Activated CD8-positive, alpha-beta memory T cell treated with anti-CD3 and anti-CD28 coated beads, Interleukin-2, amount 10 ng/mL, durations not matched to agents 7 days and 5 days (primary cell): Measurements from ENCODE around the gene VAC14. TPM values are rescaled to one million over a fixed set of nuclear protein-coding genes. Genes with fewer than 3 reads are reported as not detected.
A peak's percentile ranks its signal among the peaks of the same experiment; 100 is the strongest.

Experiments
- ATAC-seq: fragments of 150-1000 bp; cut with Tn5 transposase; one replicate; pipeline ENCODE4 v1.10.0; 2021; ENCODE audit warnings: moderate library complexity
- CTCF ChIA-PET: fragments of 350-600 bp; sonication (Branson Sonifier 250); formaldehyde crosslinking; loops from one replicate; lab custom pipeline; 2021; ENCODE audit warnings: antibody characterized with exemption; lab: Charles Lee
- DNase-seq: peaks from one replicate; pipeline ENCODE4 v3.0.0-alpha.2; 2020
- H3K27ac Mint-ChIP-seq: one replicate; pipeline ENCODE4 v1.8.0; 2021; ENCODE audit warnings: mild to moderate bottlenecking, mixed read lengths
- H3K27me3 Mint-ChIP-seq: one replicate; pipeline ENCODE4 v1.8.0; 2021; ENCODE audit warnings: mixed read lengths
- H3K36me3 Mint-ChIP-seq: one replicate; pipeline ENCODE4 v1.8.0; 2021; ENCODE audit warnings: mild to moderate bottlenecking, mixed read lengths
- H3K4me1 Mint-ChIP-seq: one replicate; pipeline ENCODE4 v1.8.0; 2021; ENCODE audit warnings: mixed read lengths
- H3K4me3 Mint-ChIP-seq: one replicate; pipeline ENCODE4 v1.8.0; 2021; ENCODE audit warnings: mild to moderate bottlenecking, moderate library complexity, mixed read lengths
- H3K9me3 Mint-ChIP-seq: one replicate; pipeline ENCODE4 v1.8.0; 2022; ENCODE audit warnings: low read depth, mixed read lengths
- total RNA-seq, 2 experiments: library from RNA; stranded (reverse); gene quantifications; one replicate each; pipeline ENCODE4 v1.2.3, GENCODE V29; 2021

Gene VAC14
- total RNA-seq, 2 experiments from 2014 or later, result 36.2 to 38.6 TPM

- Mint-ChIP-seq H3K4me3 (no peak overlapping the region), H3K4me1 (peaks cover 28% of the 10 kb centered on the region), H3K27ac (peak overlapping the region; percentile 74), H3K9me3 (no peaks in the 10 kb centered on the region), H3K27me3 (no peaks in the 10 kb centered on the region), H3K36me3 (no peaks in the 10 kb centered on the region)
- peak; percentile 70 for DNase-seq
- peak; percentile 38 for ATAC-seq
- CTCF ChIA-PET, result interaction anchor here (1.4 to 2.7 kb wide), 2 partner anchors 18 to 74 kb away, joined by 6 to 23 read pairs; no protein-coding TSS in a partner anchor
Measured at GRCh38 chr16:70696952-70697593, 103.9 kb downstream of the VAC14 start.

GRCh38 chr16:70696355-70696754 is 104.6 kb downstream of the VAC14 start:
- Mint-ChIP-seq H3K4me3 (no peak overlapping the region), H3K36me3 (no peaks in the 10 kb centered on the region), H3K27me3 (no peaks in the 10 kb centered on the region), H3K9me3 (no peaks in the 10 kb centered on the region), H3K4me1 (peaks cover 28% of the 10 kb centered on the region), H3K27ac (peak overlapping the region; percentile 74)
- CTCF ChIA-PET, result interaction anchor here (1.4 to 2.7 kb wide), 4 partner anchors 17 to 75 kb away, joined by 4 to 23 read pairs (median 10); no protein-coding TSS in a partner anchor
- no peak for DNase-seq
- no peak for ATAC-seq

DNA sequence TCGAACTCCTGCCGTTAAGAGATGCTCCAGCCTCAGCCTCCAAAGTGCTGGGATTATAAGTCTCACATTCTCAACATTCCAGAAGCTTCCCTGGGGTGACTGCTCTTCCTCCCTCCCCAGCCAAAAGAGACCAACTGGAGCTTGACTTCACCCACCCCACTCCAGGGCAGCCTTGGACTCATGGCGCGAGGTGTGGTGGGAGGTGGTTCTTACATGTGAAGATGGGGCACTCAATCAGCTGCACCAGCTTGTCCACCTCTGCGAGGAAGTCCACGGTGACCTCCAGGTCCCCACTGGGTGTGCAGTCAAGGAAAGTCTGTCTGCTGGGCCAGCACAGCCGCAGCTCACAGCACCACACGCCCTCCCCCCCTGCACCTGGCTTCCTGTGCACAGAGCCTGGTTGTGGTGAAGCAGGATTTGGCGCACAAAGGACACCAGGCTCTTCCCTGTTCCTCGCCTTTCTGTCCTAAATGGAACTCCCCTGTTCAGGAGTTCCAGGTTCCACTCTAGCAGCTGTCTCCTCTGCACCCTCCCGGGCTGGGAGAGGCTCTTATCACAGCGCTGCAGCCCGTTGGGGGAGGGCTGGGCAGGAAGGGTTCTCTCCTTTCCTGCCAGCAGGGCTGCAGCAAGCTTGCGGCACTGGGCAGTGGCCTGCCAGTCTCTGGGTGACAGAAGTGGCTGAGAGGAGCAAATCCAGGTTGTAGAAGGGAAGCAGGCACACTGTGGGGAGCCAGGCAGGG is 105.5 kb downstream of the VAC14 start:
- Mint-ChIP-seq H3K4me3 (no peak overlapping the region), H3K36me3 (no peaks in the 10 kb centered on the region), H3K27ac (peak overlapping the region; percentile 72), H3K4me1 (peaks cover 28% of the 10 kb centered on the region), H3K9me3 (no peaks in the 10 kb centered on the region), H3K27me3 (no peaks in the 10 kb centered on the region)
- CTCF ChIA-PET, result interaction anchor here (1.1 to 2.7 kb wide), 6 partner anchors 13 to 76 kb away, joined by 3 to 23 read pairs (median 6); no protein-coding TSS in a partner anchor
- ATAC-seq, result peak; percentile 70
- peak; percentile 71 for DNase-seq

DNA sequence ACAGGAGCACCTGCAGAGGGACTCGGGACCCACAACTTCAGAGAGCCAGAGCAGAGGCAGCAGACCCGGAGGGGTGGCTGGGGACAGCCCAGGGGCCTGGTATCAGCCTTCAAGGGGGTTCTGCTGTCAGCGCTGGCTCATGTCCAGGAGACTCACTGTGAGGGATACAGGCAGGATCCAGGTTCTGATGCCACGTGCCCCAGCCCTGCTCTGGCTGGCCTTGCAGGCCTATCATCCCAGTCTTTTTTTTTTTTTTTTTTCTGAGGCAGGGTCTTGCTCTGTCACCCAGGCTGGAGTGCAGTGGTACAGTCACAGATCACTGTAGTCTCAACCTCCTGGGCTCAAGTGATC is 106.1 kb downstream of the VAC14 start:
- no peak overlapping the region for H3K27ac Mint-ChIP-seq
- no peaks in the 10 kb centered on the region for H3K9me3 Mint-ChIP-seq
- no peak for ATAC-seq
- CTCF ChIA-PET, result interaction anchor here (1.1 to 2.7 kb wide), 5 partner anchors 12 to 76 kb away, joined by 3 to 23 read pairs (median 6); no protein-coding TSS in a partner anchor
- no peak overlapping the region for H3K4me3 Mint-ChIP-seq
- H3K27me3 Mint-ChIP-seq, result no peaks in the 10 kb centered on the region
- peaks cover 28% of the 10 kb centered on the region for H3K4me1 Mint-ChIP-seq
- no peaks in the 10 kb centered on the region for H3K36me3 Mint-ChIP-seq
- no peak for DNase-seq

DNA sequence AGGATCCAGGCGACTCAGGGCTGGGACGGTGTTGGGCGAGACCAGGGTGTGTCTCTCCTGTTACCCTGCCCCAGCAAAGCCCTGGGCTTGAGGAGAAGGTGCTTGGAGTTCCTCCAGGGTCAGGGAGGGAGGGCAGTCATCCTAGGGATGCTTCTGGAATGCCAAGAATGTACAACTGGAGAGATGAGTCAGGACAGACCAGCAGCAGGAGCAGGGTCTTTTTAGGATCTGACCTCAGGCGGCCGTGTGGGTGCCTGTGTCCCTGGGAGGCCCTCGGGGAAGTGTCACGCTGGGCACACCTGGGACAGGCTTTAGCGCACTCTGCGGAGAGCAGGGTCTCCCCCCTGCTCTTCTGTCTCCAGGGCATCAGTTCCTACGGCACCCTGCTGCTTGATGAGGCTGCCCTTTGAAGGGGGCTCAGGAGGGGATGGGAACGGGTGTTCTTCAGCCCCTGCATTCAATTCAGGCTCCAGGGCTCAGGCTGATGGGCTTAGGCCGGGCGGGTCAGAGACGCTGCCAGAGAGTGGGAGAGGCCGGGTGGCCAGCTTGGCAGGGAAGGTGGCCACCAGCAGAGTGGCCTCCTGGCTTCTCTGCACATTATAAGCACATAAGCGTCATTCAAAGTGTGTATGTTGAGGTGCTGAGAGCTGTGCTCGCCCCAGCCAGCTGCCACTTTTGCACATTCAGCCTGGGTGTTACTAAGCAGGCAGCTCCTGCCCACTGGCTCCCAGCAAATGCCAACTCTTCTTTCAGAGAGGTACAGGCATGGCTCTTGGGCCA is 106.7 kb downstream of the VAC14 start:
- no peak overlapping the region for H3K27ac Mint-ChIP-seq
- H3K4me1 Mint-ChIP-seq, result peaks cover 28% of the 10 kb centered on the region
- no peak for ATAC-seq
- H3K27me3 Mint-ChIP-seq, result no peaks in the 10 kb centered on the region
- H3K9me3 Mint-ChIP-seq, result no peaks in the 10 kb centered on the region
- no peak overlapping the region for H3K4me3 Mint-ChIP-seq
- no peaks in the 10 kb centered on the region for H3K36me3 Mint-ChIP-seq
- CTCF ChIA-PET, result no interaction called here
- no peak for DNase-seq

- DNase-seq, result no peak
- Mint-ChIP-seq H3K27me3 (no peaks in the 10 kb centered on the region), H3K36me3 (no peaks in the 10 kb centered on the region), H3K4me1 (peaks cover 27% of the 10 kb centered on the region), H3K4me3 (no peak overlapping the region), H3K27ac (no peak overlapping the region), H3K9me3 (no peaks in the 10 kb centered on the region)
- CTCF ChIA-PET, result interaction anchor here (1.0 kb wide), 1 partner anchor 13 kb away, joined by 3 read pairs; no protein-coding TSS in a partner anchor
- ATAC-seq, result no peak
Measured at GRCh38 chr16:70692873-70693671, 107.9 kb downstream of the VAC14 start.

DNA sequence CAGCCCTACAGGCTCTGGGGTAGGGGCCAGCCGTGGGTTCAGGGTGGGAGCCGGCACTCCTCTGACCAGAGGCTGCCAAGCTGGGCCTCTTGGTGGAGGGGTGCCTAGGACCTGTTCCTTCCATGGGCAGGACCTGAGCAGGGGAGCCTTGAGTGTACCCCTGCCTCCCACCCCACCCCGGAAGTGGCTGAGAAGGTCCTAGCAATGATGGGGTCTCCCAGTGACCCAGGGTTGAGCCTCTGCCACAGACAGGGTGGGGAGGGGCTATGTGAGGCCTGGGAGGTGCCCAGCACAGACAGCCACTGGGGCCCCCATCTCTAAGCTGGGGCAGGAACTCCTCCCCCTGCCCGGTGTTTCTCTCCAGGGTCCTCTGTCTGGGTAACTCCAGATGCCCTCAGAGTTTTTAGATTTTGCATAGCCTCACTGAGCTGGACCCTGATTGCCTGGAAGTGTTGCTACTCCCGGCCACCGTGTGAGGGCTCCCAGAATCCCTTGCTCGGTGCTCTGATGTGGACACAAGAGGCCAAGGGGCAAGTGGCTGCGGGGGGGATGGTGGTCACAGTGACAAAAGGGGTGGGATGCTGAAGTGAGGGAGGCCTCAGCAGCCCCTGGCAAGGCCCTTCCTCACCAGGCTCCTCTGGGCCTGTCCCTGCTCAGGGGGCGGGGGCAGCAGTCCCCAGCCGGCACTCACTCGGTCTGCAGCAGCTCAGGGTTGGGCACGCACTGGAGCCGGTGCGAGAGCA is 108.7 kb downstream of the VAC14 start:
- peaks cover 22% of the 10 kb centered on the region for H3K4me1 Mint-ChIP-seq
- no peak overlapping the region for H3K4me3 Mint-ChIP-seq
- H3K27me3 Mint-ChIP-seq, result peaks cover 2% of the 10 kb centered on the region

DNA sequence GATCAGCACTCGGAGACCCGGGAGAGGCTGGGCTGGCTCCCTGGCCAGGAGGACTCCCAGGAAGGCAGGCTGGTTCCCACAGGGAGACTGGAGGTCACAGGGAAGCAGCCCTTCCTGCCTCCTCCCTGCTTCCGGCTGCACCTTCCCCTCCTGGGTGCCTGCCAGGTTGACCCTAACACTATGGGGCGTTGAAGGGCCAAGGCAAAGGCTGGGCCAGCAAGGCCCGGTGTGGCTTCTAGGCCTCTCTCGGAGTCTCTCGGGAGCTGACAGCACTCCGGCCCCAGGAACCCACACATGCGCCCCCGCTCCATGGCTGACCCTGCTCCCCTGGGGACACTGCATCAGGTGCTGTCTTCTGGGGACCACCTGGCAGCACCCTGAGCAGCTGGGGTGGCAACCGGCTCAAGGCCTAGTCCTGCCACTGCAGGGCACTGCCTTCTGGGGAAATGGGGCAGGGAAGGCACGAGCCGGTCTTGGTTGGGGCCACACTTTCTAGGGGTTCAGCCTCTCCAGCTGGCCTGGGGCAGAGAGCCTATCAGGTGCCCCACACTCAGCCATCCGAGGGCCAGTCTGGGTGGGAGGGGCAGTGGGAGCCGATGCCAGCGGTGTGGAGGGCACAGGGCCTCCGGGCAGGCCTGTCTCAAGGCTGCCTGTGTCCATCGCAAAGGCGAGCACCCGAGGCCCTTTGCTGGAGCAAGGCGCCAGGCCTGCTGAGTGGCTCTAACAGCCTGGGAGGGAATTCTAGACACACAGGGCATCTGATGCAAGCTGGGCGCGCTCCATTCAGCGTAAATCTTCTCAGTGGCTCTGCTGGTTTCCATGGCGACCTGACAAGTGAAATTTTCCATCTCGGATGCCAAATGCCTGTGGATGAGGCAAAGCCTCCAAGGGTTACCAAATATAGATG is 109.5 kb downstream of the VAC14 start:
- Mint-ChIP-seq H3K4me1 (peaks cover 15% of the 10 kb centered on the region), H3K4me3 (no peak overlapping the region), H3K27me3 (peaks cover 7% of the 10 kb centered on the region), H3K9me3 (no peaks in the 10 kb centered on the region), H3K27ac (no peak overlapping the region), H3K36me3 (no peaks in the 10 kb centered on the region)
- no peak for ATAC-seq
- CTCF ChIA-PET, result interaction anchor here (1.0 kb wide), 1 partner anchor 11 kb away, joined by 3 read pairs; no protein-coding TSS in a partner anchor
- no peak for DNase-seq

More for the DNA sequence above, 108.7 kb downstream of the VAC14 start:
- no peak for ATAC-seq
- DNase-seq, result no peak
- Mint-ChIP-seq H3K27ac (no peak overlapping the region), H3K9me3 (no peaks in the 10 kb centered on the region), H3K36me3 (no peaks in the 10 kb centered on the region)
- CTCF ChIA-PET, result interaction anchor here (1.0 kb wide), 1 partner anchor 12 kb away, joined by 3 read pairs; no protein-coding TSS in a partner anchor

GRCh38 chr16:70689970-70690891 is 110.7 kb downstream of the VAC14 start:
- Mint-ChIP-seq H3K27me3 (peaks cover 11% of the 10 kb centered on the region), H3K4me3 (no peak overlapping the region), H3K27ac (no peak overlapping the region), H3K4me1 (peaks cover 2% of the 10 kb centered on the region), H3K9me3 (no peaks in the 10 kb centered on the region), H3K36me3 (no peaks in the 10 kb centered on the region)
- CTCF ChIA-PET, result interaction anchor here (1.1 kb wide), 1 partner anchor 80 kb away, joined by 3 read pairs; no protein-coding TSS in a partner anchor
- DNase-seq (no peak), ATAC-seq (no peak)

DNA sequence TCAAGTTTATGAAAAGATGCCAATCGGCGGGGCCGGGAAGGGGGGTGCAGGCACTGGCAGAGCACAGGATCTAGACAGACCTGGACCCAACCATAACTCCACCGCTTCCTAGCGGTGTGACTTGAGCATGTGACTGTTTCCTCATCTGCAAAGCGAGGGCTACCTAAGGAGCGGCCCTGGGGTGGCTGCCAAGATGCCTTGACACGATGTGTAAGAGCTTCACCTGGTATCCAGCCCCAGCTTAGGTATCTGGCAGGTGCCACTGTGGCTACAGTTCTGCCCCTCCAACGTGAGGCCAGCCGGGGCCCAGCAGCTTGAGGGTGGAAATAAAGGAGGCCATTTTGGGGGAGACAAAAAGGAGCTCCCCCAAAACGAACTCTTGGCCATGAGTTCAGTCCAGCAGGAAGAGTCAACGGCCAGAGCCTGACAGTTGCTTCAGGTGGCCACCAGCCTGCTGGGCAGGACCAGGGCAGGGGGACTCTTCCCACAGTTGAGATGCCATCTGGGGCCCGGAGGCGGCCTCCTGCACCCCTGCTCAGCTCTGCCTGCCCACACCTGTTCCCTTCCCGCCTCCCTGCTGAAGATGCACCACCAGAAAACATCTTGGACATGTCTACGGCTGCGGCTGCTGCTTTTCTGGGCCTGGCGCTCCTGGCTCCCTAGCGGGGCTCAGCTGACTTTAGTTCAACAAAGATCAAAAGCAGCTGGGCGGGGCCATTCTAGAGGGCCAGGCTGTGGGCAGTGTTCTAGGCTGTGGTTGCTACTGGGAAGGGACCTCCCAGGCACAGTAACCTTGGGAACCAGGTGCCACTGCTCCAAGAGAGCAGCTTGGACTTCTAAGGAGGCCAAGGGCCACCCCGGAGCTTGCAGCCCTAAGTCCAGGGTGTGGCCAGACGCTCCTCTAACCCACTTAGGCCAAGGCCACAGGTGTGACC is 111.7 kb downstream of the VAC14 start:
- Mint-ChIP-seq H3K27ac (no peak overlapping the region), H3K4me1 (peaks cover 4% of the 10 kb centered on the region), H3K27me3 (peaks cover 19% of the 10 kb centered on the region), H3K36me3 (no peaks in the 10 kb centered on the region), H3K4me3 (no peak overlapping the region), H3K9me3 (no peaks in the 10 kb centered on the region)
- CTCF ChIA-PET, result no interaction called here
- DNase-seq, result no peak
- no peak for ATAC-seq
